Measurements from ENCODE around the gene FADD.

The FADD gene

GRCh38 chr11:70246196-70246595 is 43.1 kb downstream of the FADD start:
- Histone ChIP-seq H3K27ac (ENCODE audit: low read depth, low read length) (no peak overlapping the region), H3K4me3 (ENCODE audit: low read depth in 1 of 2, low read length in 2 of 2) (no peak overlapping the region), H3K4me1 (ENCODE audit: insufficient read depth, low read length) (no peaks in the 10 kb centered on the region), H3K9me3 (ENCODE audit: low read length) (no peaks in the 10 kb centered on the region), H3K36me3 (ENCODE audit: insufficient read depth, low read length) (no peaks in the 10 kb centered on the region), H3K9ac (ENCODE audit: low read length) (no peak overlapping the region), H3K27me3 (ENCODE audit: control insufficient read depth in 1 of 2, insufficient read depth in 2 of 2, low read length in 2 of 2) (no peaks in the 10 kb centered on the region)

DNA sequence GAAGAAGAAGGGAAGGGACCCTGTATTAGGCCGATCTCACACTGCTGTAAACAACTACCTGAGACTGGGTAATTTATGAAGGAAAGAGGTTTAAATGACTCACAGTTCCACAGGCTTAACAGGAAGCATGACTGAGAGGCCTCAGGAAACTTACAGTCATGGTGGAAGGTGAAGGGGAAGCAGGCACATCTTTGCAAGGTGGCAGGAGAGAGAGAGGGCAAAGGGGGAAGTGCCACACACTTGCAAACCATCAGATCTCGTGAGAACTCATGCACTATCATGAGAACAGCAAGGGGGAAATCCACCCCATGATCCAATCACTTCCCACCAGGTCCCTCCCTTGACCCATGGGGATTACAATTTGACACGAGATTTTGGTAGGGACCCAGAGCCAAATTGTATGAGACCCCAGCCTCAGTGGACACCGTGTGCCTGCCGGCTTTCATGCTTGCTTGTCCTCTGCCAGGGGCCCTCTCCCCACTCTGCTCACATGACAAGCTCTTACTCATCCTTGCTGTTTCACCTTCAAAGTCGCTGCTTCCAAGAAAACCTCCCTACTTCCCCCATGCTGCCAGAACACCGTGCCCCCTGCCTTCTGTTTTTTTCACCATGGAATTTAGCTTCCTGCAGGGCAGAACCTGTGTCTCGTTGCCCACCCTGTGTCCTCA is 44.1 kb downstream of the FADD start:
- Histone ChIP-seq H3K27me3 (ENCODE audit: control insufficient read depth in 1 of 2, insufficient read depth in 2 of 2, low read length in 2 of 2) (no peaks in the 10 kb centered on the region), H3K9ac (ENCODE audit: low read length) (no peak overlapping the region), H3K9me3 (ENCODE audit: low read length) (no peaks in the 10 kb centered on the region), H3K36me3 (ENCODE audit: insufficient read depth, low read length) (no peaks in the 10 kb centered on the region), H3K27ac (ENCODE audit: low read depth, low read length) (no peak overlapping the region), H3K4me3 (ENCODE audit: low read depth in 1 of 2, low read length in 2 of 2) (no peak overlapping the region), H3K4me1 (ENCODE audit: insufficient read depth, low read length) (no peaks in the 10 kb centered on the region)

DNA sequence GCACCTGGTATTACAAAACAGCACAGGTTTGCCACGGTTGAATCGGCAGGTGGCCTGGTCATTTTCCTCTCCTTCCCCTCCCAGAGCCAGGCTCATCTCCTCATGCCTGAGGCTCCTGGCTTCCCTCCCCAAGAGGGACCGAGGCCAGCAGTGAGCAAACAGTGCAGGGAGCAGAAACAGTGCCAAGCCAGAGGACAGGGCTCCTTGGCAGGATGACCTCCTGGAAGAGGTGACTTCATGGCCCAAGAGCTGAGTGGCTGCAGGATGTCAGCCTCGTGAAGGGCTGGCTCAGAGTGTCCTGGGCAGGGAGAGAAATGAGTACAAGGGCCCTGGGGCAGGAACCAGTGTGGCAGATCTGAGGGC is 44.6 kb downstream of the FADD start:
- Histone ChIP-seq H3K36me3 (ENCODE audit: insufficient read depth, low read length) (no peaks in the 10 kb centered on the region), H3K27me3 (ENCODE audit: control insufficient read depth in 1 of 2, insufficient read depth in 2 of 2, low read length in 2 of 2) (no peaks in the 10 kb centered on the region), H3K27ac (ENCODE audit: low read depth, low read length) (no peak overlapping the region), H3K9me3 (ENCODE audit: low read length) (no peaks in the 10 kb centered on the region), H3K4me3 (ENCODE audit: low read depth in 1 of 2, low read length in 2 of 2) (no peak overlapping the region), H3K9ac (ENCODE audit: low read length) (no peak overlapping the region), H3K4me1 (ENCODE audit: insufficient read depth, low read length) (no peaks in the 10 kb centered on the region)

GRCh38 chr11:70250876-70251658 is 48.0 kb downstream of the FADD start:
- Histone ChIP-seq H3K9me3 (ENCODE audit: low read length) (no peaks in the 10 kb centered on the region), H3K4me3 (ENCODE audit: low read depth in 1 of 2, low read length in 2 of 2) (no peak overlapping the region), H3K36me3 (ENCODE audit: insufficient read depth, low read length) (no peaks in the 10 kb centered on the region), H3K4me1 (ENCODE audit: insufficient read depth, low read length) (no peaks in the 10 kb centered on the region), H3K27ac (ENCODE audit: low read depth, low read length) (no peak overlapping the region), H3K27me3 (ENCODE audit: control insufficient read depth in 1 of 2, insufficient read depth in 2 of 2, low read length in 2 of 2) (no peaks in the 10 kb centered on the region), H3K9ac (ENCODE audit: low read length) (no peak overlapping the region)

GRCh38 chr11:70251659-70252321 is 48.7 kb downstream of the FADD start:
- H3K36me3 ChIP-seq (ENCODE audit: insufficient read depth, low read length), result no peaks in the 10 kb centered on the region
- H3K4me1 ChIP-seq (ENCODE audit: insufficient read depth, low read length), result no peaks in the 10 kb centered on the region
- no peak overlapping the region for H3K9ac ChIP-seq (ENCODE audit: low read length)
- no peaks in the 10 kb centered on the region for H3K9me3 ChIP-seq (ENCODE audit: low read length)
- no peak overlapping the region for H3K4me3 ChIP-seq (ENCODE audit: low read depth in 1 of 2, low read length in 2 of 2)
- no peaks in the 10 kb centered on the region for H3K27me3 ChIP-seq (ENCODE audit: control insufficient read depth in 1 of 2, insufficient read depth in 2 of 2, low read length in 2 of 2)
- no peak overlapping the region for H3K27ac ChIP-seq (ENCODE audit: low read depth, low read length)

DNA sequence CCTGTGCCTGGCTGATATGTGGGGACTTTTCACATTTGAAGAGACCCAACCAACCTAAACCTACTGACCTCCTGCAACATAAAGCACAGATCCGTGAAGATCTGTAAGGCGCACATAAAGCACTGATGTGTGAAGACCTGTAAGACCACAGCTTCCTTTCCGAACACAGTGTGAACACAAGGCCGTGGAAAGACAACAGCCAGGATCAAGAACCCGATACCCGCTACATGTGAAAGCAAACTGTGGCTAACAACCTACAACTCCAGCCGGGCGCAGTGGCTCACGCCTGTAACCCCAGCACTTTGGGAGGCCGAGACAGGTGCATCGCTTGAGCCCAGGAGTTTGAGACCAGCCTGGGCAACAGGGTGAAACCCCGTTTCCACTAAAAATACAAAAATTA is 49.7 kb downstream of the FADD start:
- no peak overlapping the region for H3K27ac ChIP-seq (ENCODE audit: low read depth, low read length)
- H3K27me3 ChIP-seq (ENCODE audit: control insufficient read depth in 1 of 2, insufficient read depth in 2 of 2, low read length in 2 of 2), result no peaks in the 10 kb centered on the region
- H3K4me3 ChIP-seq (ENCODE audit: low read depth in 1 of 2, low read length in 2 of 2), result no peak overlapping the region
- no peak overlapping the region for H3K9ac ChIP-seq (ENCODE audit: low read length)
- no peaks in the 10 kb centered on the region for H3K9me3 ChIP-seq (ENCODE audit: low read length)
- no peaks in the 10 kb centered on the region for H3K36me3 ChIP-seq (ENCODE audit: insufficient read depth, low read length)
- no peaks in the 10 kb centered on the region for H3K4me1 ChIP-seq (ENCODE audit: insufficient read depth, low read length)

GRCh38 chr11:70255477-70256116 is 52.5 kb downstream of the FADD start:
- no peak overlapping the region for H3K27ac ChIP-seq (ENCODE audit: low read depth, low read length)
- H3K4me3 ChIP-seq (ENCODE audit: low read depth in 1 of 2, low read length in 2 of 2), result no peak overlapping the region
- no peaks in the 10 kb centered on the region for H3K4me1 ChIP-seq (ENCODE audit: insufficient read depth, low read length)
- H3K36me3 ChIP-seq (ENCODE audit: insufficient read depth, low read length), result no peaks in the 10 kb centered on the region
- no peaks in the 10 kb centered on the region for H3K9me3 ChIP-seq (ENCODE audit: low read length)
- no peak overlapping the region for H3K9ac ChIP-seq (ENCODE audit: low read length)
- no peaks in the 10 kb centered on the region for H3K27me3 ChIP-seq (ENCODE audit: control insufficient read depth in 1 of 2, insufficient read depth in 2 of 2, low read length in 2 of 2)
